Measurements from ENCODE around the gene MN1. TPM values are rescaled to one million over a fixed set of nuclear protein-coding genes. Genes with fewer than 3 reads are reported as not detected.

Gene MN1
- total and polyA plus RNA-seq, 2 of the 4 experiments (the other 2 are of a cell fraction) = 0.36 to 1.3 TPM

GRCh38 chr22:27750584-27751265, 50.8 kb downstream of the MN1 start:
- peaks cover 21% of the 10 kb centered on the region for H3K4me1 ChIP-seq (ENCODE audit: control insufficient read depth, insufficient read depth, low read length)
- in situ Hi-C loops (cut with MboI; ENCODE audit: low sequenced_read_pairs) = no loop called here
- peaks cover 4% of the 10 kb centered on the region; the same call in 1 of the 2 replicates for H3K36me3 ChIP-seq (ENCODE audit: control insufficient read depth, insufficient read depth, low read length)
- no peak overlapping the region for H3K14ac ChIP-seq (replicated peaks; ENCODE audit: low read depth, low read length)
- WGBS, 2 experiments (ENCODE audit: extremely low coverage in 2 of 2, insufficient read length in 1 of 2) = 80% methylated on average over 9 of the region's 13 CpGs; no CpG with 5 or more reads in 1 of the 2 experiments
- DNase-seq (no peak), ATAC-seq (ENCODE audit: low read depth) (no peak)
- H2AK9ac ChIP-seq (replicated peaks; ENCODE audit: low read depth, low read length, poor library complexity) = no peak overlapping the region
- no peak overlapping the region for H4K8ac ChIP-seq (ENCODE audit: low read depth in 2 of 2, low read length in 2 of 2)
- H3K79me1 ChIP-seq (ENCODE audit: low read depth in 1 of 2, low read length in 2 of 2) = no peaks in the 10 kb centered on the region
- H3K9ac ChIP-seq (ENCODE audit: low read depth, low read length) = no peak overlapping the region
- H2BK20ac ChIP-seq (ENCODE audit: low read depth, low read length) = no peak overlapping the region
- no peak overlapping the region for H4K5ac ChIP-seq (ENCODE audit: low read depth, low read length)
- H3K9me1 ChIP-seq (ENCODE audit: insufficient read depth, low read length) = peaks cover 3% of the 10 kb centered on the region; the same call in 1 of the 2 replicates
- dilution Hi-C loops (cut with HindIII; ENCODE audit: low sequenced_read_pairs, unreplicated experiment) = no loop called here
- H3K27ac ChIP-seq (ENCODE audit: insufficient read depth, low read length) = no peak overlapping the region
- TF ChIP-seq MXI1 (IDR thresholded peaks at IDR 0.05; ENCODE audit: borderline replicate concordance, low read depth, low read length) = no peak
- no peak overlapping the region for H3K56ac ChIP-seq (ENCODE audit: extremely low read depth, insufficient read depth, low read length)
- H3K4me2 ChIP-seq (ENCODE audit: low read depth, low read length) = no peak overlapping the region
- H2AK5ac ChIP-seq (ENCODE audit: low read depth, low read length) = no peak overlapping the region; the same call in 1 of the 2 replicates
- H2BK15ac ChIP-seq (ENCODE audit: low read depth, low read length) = no peak overlapping the region
- no peaks in the 10 kb centered on the region for H3K27me3 ChIP-seq (ENCODE audit: control insufficient read depth, insufficient read depth, low read length)
- H4K91ac ChIP-seq (ENCODE audit: insufficient read depth, low read depth, low read length) = no peak overlapping the region
- H3K9me3 ChIP-seq (ENCODE audit: control insufficient read depth, insufficient read depth, low read length) = no peaks in the 10 kb centered on the region
- intact Hi-C loops (cut with micrococcal nuclease) = no loop called here
- ChIA-PET POLR2A (ENCODE audit: unreplicated experiment) (no interaction called here), CTCF (no interaction called here)
- H3K4me3 ChIP-seq (ENCODE audit: insufficient read depth, low read depth, low read length) = no peak overlapping the region
- no peak overlapping the region for H3K18ac ChIP-seq (ENCODE audit: low read depth, low read length)
- peaks cover 5% of the 10 kb centered on the region; the same call in 1 of the 2 replicates for H4K20me1 ChIP-seq (ENCODE audit: insufficient read depth, low read length)
- no TSS peak for BruUV-seq (replicated peaks)
- no peak overlapping the region for H3K4ac ChIP-seq (ENCODE audit: low read depth, low read length)
- no peak overlapping the region for H2AFZ ChIP-seq (replicated peaks; ENCODE audit: low read length, poor library complexity)
- H2BK120ac ChIP-seq (ENCODE audit: low read depth, low read length) = no peak overlapping the region
- H2BK5ac ChIP-seq (ENCODE audit: low read depth, low read length, poor library complexity, severe bottlenecking) = no peak overlapping the region
- H3K23ac ChIP-seq (ENCODE audit: low read depth, low read length) = no peak overlapping the region
